ENCODE measurements around the gene CSRP2. TPM values are rescaled to one million over a fixed set of nuclear protein-coding genes. Genes with fewer than 3 reads are reported as not detected.

The CSRP2 gene
- total and polyA plus RNA-seq, 2 of the 8 experiments (the other 6 are each of a cell fraction or from before 2014, with no cell fraction given), result 149 to 227 TPM

- no peak for TF ChIP-seq JUND (IDR thresholded peaks at IDR 0.05; ENCODE audit: low read length)
Measured at GRCh38 chr12:76866726-76867125, 12.1 kb downstream of the CSRP2 start (continued).

All from H1 (cell line).